Fibroblast of the aortic adventitia (primary cell): ENCODE measurements around the gene CSRNP3. TPM values are rescaled to one million over a fixed set of nuclear protein-coding genes. Genes with fewer than 3 reads are reported as not detected.

Source experiments
- DNase-seq: peaks from one replicate; pipeline ENCODE4 v3.0.0-alpha.2; 2010; ENCODE audit warnings: low read depth
- H3K4me3 ChIP-seq: 2 replicates; pipeline ENCODE4 v1.5.1; 2011; ENCODE audit warnings: low read depth, mild to moderate bottlenecking, control low read depth, low read length, moderate library complexity
- CTCF ChIP-seq: IDR thresholded peaks from 2 replicates; pipeline ENCODE4 v1.5.1; 2011; ENCODE audit warnings: mild to moderate bottlenecking, low read length, control low read depth, inconsistent platforms; ENCODE audit not compliant: insufficient read depth
- total RNA-seq: library from RNA; depleted of rRNA; stranded (reverse); fragments of >200 nt; gene quantifications from 2 replicates; pipeline ENCODE4 v1.2.3, GENCODE V29; 2012; ENCODE audit warnings: low replicate concordance

Gene CSRNP3
- total RNA-seq, 1 donor: 2.3 TPM

DNA sequence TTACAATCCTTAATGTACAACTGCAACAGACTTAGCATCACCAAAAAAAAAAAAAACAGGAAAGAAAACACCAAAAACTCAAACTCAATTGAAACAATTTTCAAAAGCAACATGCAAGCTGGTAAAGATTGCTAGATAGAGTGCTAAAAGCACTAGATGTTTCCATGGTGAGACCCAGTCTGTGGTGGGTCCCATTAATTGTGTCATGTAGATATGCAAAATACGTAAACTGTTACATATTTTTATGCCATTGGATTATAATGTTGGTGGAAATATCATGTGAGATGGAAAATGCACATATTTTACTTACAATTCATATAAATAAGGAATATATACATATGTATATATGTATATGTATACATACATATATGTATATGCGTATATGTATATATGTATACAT is 30.5 kb downstream of the CSRNP3 start:
- DNase-seq: no peak
- no peak for TF ChIP-seq CTCF
- no peak overlapping the region for H3K4me3 ChIP-seq

DNA sequence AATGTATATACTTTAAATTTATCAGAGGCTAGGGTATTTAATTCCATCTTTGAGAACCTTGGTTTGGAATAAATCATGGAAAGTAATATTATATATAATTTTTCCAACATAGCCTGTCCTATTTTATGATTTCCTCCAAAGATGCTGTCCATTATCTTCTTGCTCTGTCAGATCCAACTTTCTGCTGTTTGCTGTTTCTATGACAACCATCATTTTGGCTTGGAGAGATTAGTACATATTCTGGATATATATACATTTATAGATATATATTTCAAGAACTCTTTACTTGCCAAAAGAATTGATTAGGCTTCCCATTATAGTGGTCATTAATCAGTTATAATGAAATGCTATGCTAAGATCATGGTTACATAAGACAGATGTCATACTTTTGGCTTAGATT is 31.3 kb downstream of the CSRNP3 start:
- no peak for DNase-seq
- no peak for TF ChIP-seq CTCF
- H3K4me3 ChIP-seq: no peak overlapping the region

DNA sequence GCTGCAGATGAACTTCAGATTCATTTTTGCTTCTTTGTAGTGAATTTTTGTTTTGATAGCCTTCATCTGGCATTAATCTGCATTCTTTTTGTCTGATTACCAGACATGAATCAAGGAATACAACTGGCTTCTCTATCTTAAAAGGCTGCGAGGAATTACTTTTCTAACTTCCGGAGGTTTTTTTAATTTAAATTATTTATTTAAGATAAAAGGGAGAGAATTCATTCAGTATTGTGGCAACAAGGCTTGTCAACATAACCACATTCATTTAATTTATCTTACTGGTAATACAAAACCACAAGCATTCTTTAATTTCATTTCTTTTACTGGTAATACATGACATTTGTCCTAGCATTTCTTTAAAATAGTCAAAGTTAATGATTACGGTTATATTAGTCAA is 36.0 kb downstream of the CSRNP3 start:
- H3K4me3 ChIP-seq: no peak overlapping the region
- TF ChIP-seq CTCF: no peak
- peak; percentile 0 for DNase-seq

GRCh38 chr2:165508927-165509326 is 39.4 kb downstream of the CSRNP3 start:
- no peak for TF ChIP-seq CTCF
- no peak overlapping the region for H3K4me3 ChIP-seq
- no peak for DNase-seq

DNA sequence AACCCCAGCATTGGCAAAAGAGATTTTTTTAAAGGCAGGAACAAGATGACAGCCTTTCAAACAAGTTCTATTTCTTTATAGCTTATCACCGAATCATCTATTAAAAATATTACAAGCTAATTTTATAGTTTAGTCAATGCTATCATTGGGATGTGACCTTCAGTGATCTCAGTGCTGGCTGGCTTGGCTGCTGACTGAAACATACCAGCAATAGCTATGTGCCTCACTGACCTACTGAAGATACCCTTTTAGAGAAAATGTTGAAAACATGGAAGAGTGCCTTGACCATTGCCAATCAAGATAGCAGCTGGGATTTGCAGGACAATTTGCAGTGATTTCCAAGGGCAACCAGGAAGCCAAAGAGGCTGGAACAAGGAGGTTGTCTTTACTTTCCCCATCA is 44.0 kb downstream of the CSRNP3 start:
- no peak overlapping the region for H3K4me3 ChIP-seq
- no peak for TF ChIP-seq CTCF
- DNase-seq: no peak

DNA sequence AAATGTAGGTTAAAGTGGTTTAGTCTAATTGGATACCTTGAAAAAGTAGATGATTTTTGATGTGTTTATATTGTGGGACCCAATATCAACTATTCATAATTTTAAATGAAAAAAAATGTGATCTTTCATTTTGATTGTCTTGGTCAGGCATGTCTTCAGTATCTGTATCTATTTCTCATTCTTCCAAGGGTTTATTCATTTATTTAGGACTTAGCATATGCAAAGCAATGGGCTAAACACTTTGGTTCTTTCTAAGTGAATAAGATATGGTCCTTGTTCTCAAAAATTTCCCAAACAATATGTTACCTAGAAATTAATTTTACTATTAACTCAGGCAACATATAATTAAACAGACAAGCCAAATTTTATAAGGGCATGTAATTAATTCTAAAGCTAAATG is 49.1 kb downstream of the CSRNP3 start:
- no peak for TF ChIP-seq CTCF
- no peak for DNase-seq
- no peak overlapping the region for H3K4me3 ChIP-seq

DNA sequence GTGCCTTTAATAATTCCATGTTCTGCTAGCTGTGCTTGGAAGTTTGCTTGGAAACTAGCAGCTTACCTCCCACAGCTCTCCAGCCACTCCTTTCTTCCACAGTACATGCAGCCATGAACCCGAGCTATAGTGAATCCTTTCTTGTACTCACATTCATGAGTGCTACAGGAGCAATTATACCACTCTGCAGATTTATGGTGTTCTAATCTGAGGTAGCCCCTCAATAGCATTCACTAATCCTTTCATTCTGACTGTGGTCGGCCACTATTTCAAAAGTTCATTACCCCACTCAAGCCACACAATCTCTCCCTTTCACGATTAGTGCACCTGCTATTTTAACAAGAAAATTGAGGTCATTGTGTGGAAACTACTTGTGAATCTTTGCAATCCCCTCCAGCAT is 53.2 kb downstream of the CSRNP3 start:
- DNase-seq: no peak
- H3K4me3 ChIP-seq: no peak overlapping the region
- no peak for TF ChIP-seq CTCF
